K562 (cell line): ENCODE data around the gene CCND3. TPM values are rescaled to one million over a fixed set of nuclear protein-coding genes. Genes with fewer than 3 reads are reported as not detected.

Experiments used
- CHD1 ChIP-seq: fragments of 200-600 bp; sonication (generic); IDR thresholded peaks from one replicate; pipeline ENCODE4 v1.6.1; 2012; ENCODE audit warnings: mild to moderate bottlenecking, moderate library complexity, low read length, inconsistent platforms
- FOSL1 ChIP-seq: fragments of 200-800 bp; sonication (Bioruptor generic); conservative IDR thresholded peaks from 2 replicates; pipeline ENCODE4 v1.6.1; 2016; ENCODE audit warnings: missing genetic modification characterization, missing compliant biosample characterization
- FOXP1 ChIP-seq: sonication (generic); formaldehyde crosslinking; IDR thresholded peaks from 2 replicates; pipeline ENCODE4 v1.8.0; 2022; ENCODE audit warnings: mild to moderate bottlenecking, missing genetic modification reagents
- HEY1 ChIP-seq: fragments of 250-450 bp; sonication (Bioruptor Pico); IDR thresholded peaks from 2 replicates; pipeline ENCODE4 v1.5.0; 2020; ENCODE audit warnings: mild to moderate bottlenecking, moderate library complexity, borderline replicate concordance
- HLTF ChIP-seq: fragments of 450-650 bp; IDR thresholded peaks from 2 replicates; pipeline ENCODE4 v1.6.1; 2016
- JUND ChIP-seq, 2 experiments: IDR thresholded peaks; 2 replicates in 1 of 2; 3 replicates in 1 of 2; pipeline ENCODE4 v1.6.1; 2011; ENCODE audit warnings: borderline replicate concordance in 2 of 2, low read depth in 2 of 2, low read length in 2 of 2, improper control_type of control experiment in 1 of 2, missing biosample characterization in 1 of 2, missing genetic modification characterization in 1 of 2, missing genetic modification reagents in 1 of 2
- LEF1 ChIP-seq: fragments of 450-650 bp; IDR thresholded peaks from 2 replicates; pipeline ENCODE4 v1.6.1; 2016; ENCODE audit warnings: mild to moderate bottlenecking
- NBN ChIP-seq: fragments of 450-650 bp; IDR thresholded peaks from 2 replicates; pipeline ENCODE4 v1.6.1; 2016; ENCODE audit warnings: low read depth, mild to moderate bottlenecking
- POLR2B ChIP-seq: fragments of 450-650 bp; IDR thresholded peaks from 2 replicates; pipeline ENCODE4 v1.6.1; 2018; ENCODE audit warnings: low read depth; ENCODE audit not compliant: partially characterized antibody
- RBM39 ChIP-seq: fragments of 200-400 bp; formaldehyde crosslinking; optimal IDR thresholded peaks from 2 replicates; pipeline ENCODE3; 2018; ENCODE audit warnings: low read depth, low read length
- ZC3H11A ChIP-seq: IDR thresholded peaks from 2 replicates; pipeline ENCODE4 v1.6.1; 2012; ENCODE audit warnings: low read depth, low read length, improper control_type of control experiment
- ZNF165 ChIP-seq: fragments of 250-450 bp; sonication (Bioruptor Pico); IDR thresholded peaks from 2 replicates; pipeline ENCODE4 v1.4.0; 2020; ENCODE audit warnings: borderline replicate concordance
- ZNF232 ChIP-seq: sonication (generic); formaldehyde crosslinking; IDR thresholded peaks from 2 replicates; pipeline ENCODE4 v1.8.0; 2022; ENCODE audit warnings: mild to moderate bottlenecking, missing genetic modification reagents
- ZNF253 ChIP-seq: fragments of 250-450 bp; sonication (Bioruptor Pico); conservative IDR thresholded peaks from 2 replicates; pipeline ENCODE4 v1.6.1; 2021; ENCODE audit warnings: mild to moderate bottlenecking
- ZNF583 ChIP-seq: fragments of 250-450 bp; sonication (Bioruptor Pico); IDR thresholded peaks from 2 replicates; pipeline ENCODE4 v1.4.0; 2020
- polyA plus RNA-seq, 8 experiments: library from polyadenylated mRNA; depleted of rRNA in 4 of 8; stranded (reverse) in 5 of 8; unstranded in 3 of 8; fragments of >200 nt; fragmentation: Nextera tagmentation in 2 of 8; fragmentation: Illumina TruSeq in 1 of 8; extraction: Ambion mirVana in 2 of 8; extraction: Trizol in 1 of 8; gene quantifications; 2 replicates each; pipeline versions ENCODE4 v1.2.1 to v1.2.3, GENCODE V29; 2011 to 2014; ENCODE audit warnings: inconsistent platforms in 1 of 8, missing spikeins in 1 of 8
- total RNA-seq, 7 experiments: library from RNA; depleted of rRNA in 6 of 7; stranded (reverse); fragments of >200 nt in 6 of 7; fragmentation: Illumina TruSeq in 2 of 7; extraction: Trizol in 2 of 7; gene quantifications; 2 replicates each; pipeline versions ENCODE4 v1.2.1 to v1.2.3, GENCODE V29; 2011 to 2021; ENCODE audit warnings: low replicate concordance in 1 of 7
- TF ChIP-seq, protein P1 (sequence below), 2 experiments: fragments of 450-650 bp; IDR thresholded peaks; 2 replicates each; pipeline ENCODE4 v1.6.1; 2018; ENCODE audit warnings: mild to moderate bottlenecking in 2 of 2, low read depth in 1 of 2; ENCODE audit not compliant: partially characterized antibody in 2 of 2
- TF ChIP-seq, protein P2 (sequence below): fragments of 250-450 bp; sonication (Bioruptor Pico); IDR thresholded peaks from 2 replicates; pipeline ENCODE4 v1.9.0; 2021; ENCODE audit warnings: mild to moderate bottlenecking
- TF ChIP-seq, protein P3 (sequence below): IDR thresholded peaks from 2 replicates; pipeline ENCODE4 v1.6.1; 2012; ENCODE audit warnings: low read depth, low read length, improper control_type of control experiment, borderline replicate concordance
- TF ChIP-seq, protein P4 (sequence below): sonication (generic); formaldehyde crosslinking; IDR thresholded peaks from 2 replicates; pipeline ENCODE4 v1.9.0; 2022; ENCODE audit warnings: mild to moderate bottlenecking, missing genetic modification reagents

Gene CCND3
- total and polyA plus RNA-seq, 9 of the 15 experiments (the other 6 are each of a cell fraction or from before 2014, with no cell fraction given): 21.5 to 204 (median 97.4) TPM

DNA sequence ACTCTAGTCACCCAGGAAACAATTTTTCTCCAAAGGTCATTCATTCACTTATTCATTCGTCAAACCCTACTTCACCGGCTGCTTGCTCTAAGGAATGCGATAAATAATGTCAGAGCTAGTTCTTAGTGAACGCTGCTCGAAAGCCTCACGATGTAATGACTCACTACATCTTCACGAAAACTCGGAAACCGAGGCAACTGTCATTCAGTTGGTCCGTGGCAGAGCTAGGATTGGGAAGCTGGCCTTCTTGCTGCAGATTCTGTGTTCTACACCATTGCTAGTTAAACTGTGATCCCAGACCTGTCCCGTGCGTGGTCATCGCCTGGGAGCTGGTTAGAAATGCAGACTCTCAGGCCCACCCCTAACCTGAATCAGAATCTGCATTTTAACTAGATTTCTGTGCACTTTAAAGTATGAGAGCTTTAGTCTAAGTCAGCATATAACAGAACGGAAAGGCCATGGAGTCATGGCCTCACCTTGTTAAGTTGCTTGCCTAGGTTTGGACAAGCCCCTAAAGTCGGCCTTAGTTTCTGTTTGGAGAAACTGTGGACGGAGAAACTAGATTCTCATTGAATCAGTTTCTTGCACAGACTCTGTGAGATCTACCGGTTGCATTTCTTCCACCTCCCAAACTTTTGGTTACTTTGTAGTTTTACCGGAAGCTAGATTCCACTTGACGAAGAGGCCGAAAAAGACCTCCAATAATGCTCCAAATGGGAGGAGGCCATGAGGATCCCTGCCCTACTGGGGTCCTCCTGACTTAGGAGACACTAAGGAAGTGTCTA, 651 bp upstream of the CCND3 start (continued):
- TF ChIP-seq ZNF583 (CRISPR knock-in tag) (no peak), POLR2B (peak; percentile 47), ZC3H11A (no peak), FOSL1 (peak; percentile 84), HLTF (peak; percentile 23; the same call in 1 of the 2 replicates), ZNF165 (CRISPR knock-in tag) (0 out of 2 replicates have a peak, but pooled peaks have one; percentile 84), ZNF232 (CRISPR knock-in tag) (no peak), RBM39 (peak; percentile 47), NBN (peak; percentile 18; the same call in 1 of the 2 replicates), LEF1 (peak; percentile 32; the same call in 1 of the 2 replicates), ZNF253 (CRISPR knock-in tag) (0 out of 2 replicates have a peak, but pooled peaks have one; percentile 46), FOXP1 (0 out of 2 replicates have a peak, but pooled peaks have one; percentile 38), CHD1 (peak; percentile 67), JUND (IDR thresholded peaks at IDR 0.05; ENCODE audit: borderline replicate concordance, low read depth, low read length) (peak; percentile 62), JUND (tag; IDR thresholded peaks at IDR 0.05; ENCODE audit: borderline replicate concordance, low read depth, low read length) (peak; percentile 65; the same call in 2 of the 3 replicates), HEY1 (CRISPR knock-in tag) (no peak)
- TF ChIP-seq, protein P1, sequence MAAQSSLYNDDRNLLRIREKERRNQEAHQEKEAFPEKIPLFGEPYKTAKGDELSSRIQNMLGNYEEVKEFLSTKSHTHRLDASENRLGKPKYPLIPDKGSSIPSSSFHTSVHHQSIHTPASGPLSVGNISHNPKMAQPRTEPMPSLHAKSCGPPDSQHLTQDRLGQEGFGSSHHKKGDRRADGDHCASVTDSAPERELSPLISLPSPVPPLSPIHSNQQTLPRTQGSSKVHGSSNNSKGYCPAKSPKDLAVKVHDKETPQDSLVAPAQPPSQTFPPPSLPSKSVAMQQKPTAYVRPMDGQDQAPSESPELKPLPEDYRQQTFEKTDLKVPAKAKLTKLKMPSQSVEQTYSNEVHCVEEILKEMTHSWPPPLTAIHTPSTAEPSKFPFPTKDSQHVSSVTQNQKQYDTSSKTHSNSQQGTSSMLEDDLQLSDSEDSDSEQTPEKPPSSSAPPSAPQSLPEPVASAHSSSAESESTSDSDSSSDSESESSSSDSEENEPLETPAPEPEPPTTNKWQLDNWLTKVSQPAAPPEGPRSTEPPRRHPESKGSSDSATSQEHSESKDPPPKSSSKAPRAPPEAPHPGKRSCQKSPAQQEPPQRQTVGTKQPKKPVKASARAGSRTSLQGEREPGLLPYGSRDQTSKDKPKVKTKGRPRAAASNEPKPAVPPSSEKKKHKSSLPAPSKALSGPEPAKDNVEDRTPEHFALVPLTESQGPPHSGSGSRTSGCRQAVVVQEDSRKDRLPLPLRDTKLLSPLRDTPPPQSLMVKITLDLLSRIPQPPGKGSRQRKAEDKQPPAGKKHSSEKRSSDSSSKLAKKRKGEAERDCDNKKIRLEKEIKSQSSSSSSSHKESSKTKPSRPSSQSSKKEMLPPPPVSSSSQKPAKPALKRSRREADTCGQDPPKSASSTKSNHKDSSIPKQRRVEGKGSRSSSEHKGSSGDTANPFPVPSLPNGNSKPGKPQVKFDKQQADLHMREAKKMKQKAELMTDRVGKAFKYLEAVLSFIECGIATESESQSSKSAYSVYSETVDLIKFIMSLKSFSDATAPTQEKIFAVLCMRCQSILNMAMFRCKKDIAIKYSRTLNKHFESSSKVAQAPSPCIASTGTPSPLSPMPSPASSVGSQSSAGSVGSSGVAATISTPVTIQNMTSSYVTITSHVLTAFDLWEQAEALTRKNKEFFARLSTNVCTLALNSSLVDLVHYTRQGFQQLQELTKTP (IDR thresholded peaks at IDR 0.05; ENCODE audit: low read depth in 1 of 2, partially characterized antibody in 2 of 2): peak in 1 of 2 experiments; percentile 26
- TF ChIP-seq, protein P2, sequence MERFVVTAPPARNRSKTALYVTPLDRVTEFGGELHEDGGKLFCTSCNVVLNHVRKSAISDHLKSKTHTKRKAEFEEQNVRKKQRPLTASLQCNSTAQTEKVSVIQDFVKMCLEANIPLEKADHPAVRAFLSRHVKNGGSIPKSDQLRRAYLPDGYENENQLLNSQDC (CRISPR knock-in tag): no peak
- TF ChIP-seq, protein P3, sequence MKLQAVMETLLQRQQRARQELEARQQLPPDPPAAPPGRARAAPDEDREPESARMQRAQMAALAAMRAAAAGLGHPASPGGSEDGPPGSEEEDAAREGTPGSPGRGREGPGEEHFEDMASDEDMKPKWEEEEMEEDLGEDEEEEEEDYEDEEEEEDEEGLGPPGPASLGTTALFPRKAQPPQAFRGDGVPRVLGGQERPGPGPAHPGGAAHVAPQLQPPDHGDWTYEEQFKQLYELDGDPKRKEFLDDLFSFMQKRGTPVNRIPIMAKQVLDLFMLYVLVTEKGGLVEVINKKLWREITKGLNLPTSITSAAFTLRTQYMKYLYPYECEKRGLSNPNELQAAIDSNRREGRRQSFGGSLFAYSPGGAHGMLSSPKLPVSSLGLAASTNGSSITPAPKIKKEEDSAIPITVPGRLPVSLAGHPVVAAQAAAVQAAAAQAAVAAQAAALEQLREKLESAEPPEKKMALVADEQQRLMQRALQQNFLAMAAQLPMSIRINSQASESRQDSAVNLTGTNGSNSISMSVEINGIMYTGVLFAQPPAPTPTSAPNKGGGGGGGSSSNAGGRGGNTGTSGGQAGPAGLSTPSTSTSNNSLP: no peak
- TF ChIP-seq, protein P4, sequence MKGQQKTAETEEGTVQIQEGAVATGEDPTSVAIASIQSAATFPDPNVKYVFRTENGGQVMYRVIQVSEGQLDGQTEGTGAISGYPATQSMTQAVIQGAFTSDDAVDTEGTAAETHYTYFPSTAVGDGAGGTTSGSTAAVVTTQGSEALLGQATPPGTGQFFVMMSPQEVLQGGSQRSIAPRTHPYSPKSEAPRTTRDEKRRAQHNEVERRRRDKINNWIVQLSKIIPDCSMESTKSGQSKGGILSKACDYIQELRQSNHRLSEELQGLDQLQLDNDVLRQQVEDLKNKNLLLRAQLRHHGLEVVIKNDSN: 0 out of 2 replicates have a peak, but pooled peaks have one; percentile 16
